A172 (cell line): ENCODE data around the gene LGALS9B. TPM values are rescaled to one million over a fixed set of nuclear protein-coding genes. Genes with fewer than 3 reads are reported as not detected.
"Not testable (repeated sequence)": the region's sequence is repeated elsewhere in the genome, so short reads cannot be mapped to it uniquely, and the experiment has no call there.

ENCODE experiments used
- DNase-seq: peaks from one replicate; pipeline ENCODE4 v3.0.0-alpha.2; 2015; ENCODE audit warnings: low spot score
- total RNA-seq: library from RNA; depleted of rRNA; stranded (reverse); fragments of >200 nt; shearing (Covaris generic); gene quantifications from 2 replicates; pipeline ENCODE4 v1.2.3, GENCODE V29; 2014

Gene LGALS9B
- total RNA-seq, 1 experiment from 2014 or later, result not detected

- DNase-seq, result not testable (repeated sequence)
Measured at GRCh38 chr17:20466999-20467398, 340 bp downstream of the LGALS9B start.

GRCh38 chr17:20466553-20466952, 786 bp downstream of the LGALS9B start:
- DNase-seq, result not testable (repeated sequence)

GRCh38 chr17:20465535-20465934, 1.8 kb downstream of the LGALS9B start:
- not testable (repeated sequence) for DNase-seq

GRCh38 chr17:20464854-20465414, 2.4 kb downstream of the LGALS9B start:
- not testable (repeated sequence) for DNase-seq

- DNase-seq, result not testable (repeated sequence)
Measured at GRCh38 chr17:20462158-20462557, 5.2 kb downstream of the LGALS9B start.

- not testable (repeated sequence) for DNase-seq
Measured at GRCh38 chr17:20457848-20458381, 9.4 kb downstream of the LGALS9B start.

- DNase-seq, result not testable (repeated sequence)
Measured at GRCh38 chr17:20455106-20455505, 12.2 kb downstream of the LGALS9B start.

- DNase-seq, result not testable (repeated sequence)
Measured at GRCh38 chr17:20453820-20454434, 13.4 kb downstream of the LGALS9B start.

GRCh38 chr17:20450852-20451251, 16.5 kb downstream of the LGALS9B start:
- peak; percentile 2 for DNase-seq

GRCh38 chr17:20447534-20448321, 19.6 kb downstream of the LGALS9B start:
- DNase-seq, result not testable (repeated sequence)

- not testable (repeated sequence) for DNase-seq
Measured at GRCh38 chr17:20446895-20447294, 20.4 kb downstream of the LGALS9B start.

GRCh38 chr17:20444581-20445236, 22.6 kb downstream of the LGALS9B start:
- DNase-seq, result not testable (repeated sequence)

GRCh38 chr17:20444173-20444572, 23.2 kb downstream of the LGALS9B start:
- DNase-seq, result not testable (repeated sequence)

GRCh38 chr17:20443632-20444031, 23.7 kb downstream of the LGALS9B start:
- DNase-seq, result not testable (repeated sequence)

GRCh38 chr17:20440665-20441064, 26.7 kb downstream of the LGALS9B start:
- DNase-seq, result not testable (repeated sequence)

- not testable (repeated sequence) for DNase-seq
Measured at GRCh38 chr17:20435166-20435565, 32.2 kb downstream of the LGALS9B start.

- DNase-seq, result not testable (repeated sequence)
Measured at GRCh38 chr17:20433382-20433781, 34.0 kb downstream of the LGALS9B start.

- DNase-seq, result not testable (repeated sequence)
Measured at GRCh38 chr17:20427264-20427663, 40.1 kb downstream of the LGALS9B start.

- not testable (repeated sequence) for DNase-seq
Measured at GRCh38 chr17:20422826-20423225, 44.5 kb downstream of the LGALS9B start.

GRCh38 chr17:20418838-20419237, 48.5 kb downstream of the LGALS9B start:
- DNase-seq, result not testable (repeated sequence)

- DNase-seq, result not testable (repeated sequence)
Measured at GRCh38 chr17:20417492-20418080, 49.8 kb downstream of the LGALS9B start.
